ENCODE data around the gene AASDH. TPM values are rescaled to one million over a fixed set of nuclear protein-coding genes. Genes with fewer than 3 reads are reported as not detected.
A peak's percentile ranks its signal among the peaks of the same experiment; 100 is the strongest.

The AASDH gene
- polyA plus RNA-seq, 1 of the 3 experiments (the other 2 are of a cell fraction), result 4.4 TPM

- CTCF ChIA-PET, result interaction anchor here (0.7 to 3.8 kb wide), 17 partner anchors 9 to 417 kb away, joined by 3 to 21 read pairs (median 4); partner anchors contain the start of genes PAICS and PPAT
- no peak overlapping the region for H2AFZ ChIP-seq (ENCODE audit: low read depth)
- no peak overlapping the region; a peak in 1 of 4 replicates for H3K27ac ChIP-seq (ENCODE audit: low read depth in 2 of 2, low read length in 1 of 2)
- POLR2A ChIA-PET, result interaction anchor here (0.8 kb wide), 1 partner anchor 9 kb away, joined by 3 read pairs; no protein-coding TSS in a partner anchor
- no peak overlapping the region for H3K4me3 ChIP-seq (ENCODE audit: low read depth in 2 of 2, low read length in 1 of 2)
- H3K9ac ChIP-seq, result no peak overlapping the region
- H3K4me2 ChIP-seq, result no peak overlapping the region
- WGBS (ENCODE audit: low lambda C conversion rate), result 98% methylated on average over 3 of the region's 3 CpGs
- H3K9me2 ChIP-seq, result no peaks in the 10 kb centered on the region
- no peaks in the 10 kb centered on the region; a peak in 1 of 4 replicates for H3K4me1 ChIP-seq (ENCODE audit: control insufficient read depth in 1 of 2, insufficient read depth in 2 of 2, low read depth in 1 of 2, low read length in 1 of 2)
- no peak for TF ChIP-seq POLR2AphosphoS5 (IDR thresholded peaks at IDR 0.05; ENCODE audit: low read depth, low read length)
- no peaks in the 10 kb centered on the region for H3K27me3 ChIP-seq (ENCODE audit: insufficient read depth)
- H4K20me1 ChIP-seq (ENCODE audit: insufficient read depth), result no peaks in the 10 kb centered on the region
- no peak for DNase-seq
- no peaks in the 10 kb centered on the region for H3K36me3 ChIP-seq (replicated peaks in 1 of 2; ENCODE audit: control insufficient read depth in 1 of 2, insufficient read depth in 2 of 2, low read length in 1 of 2)
- peaks cover 87% of the 10 kb centered on the region for H3K79me2 ChIP-seq (ENCODE audit: insufficient read depth)
- peaks cover 10% of the 10 kb centered on the region for H3F3A ChIP-seq (replicated peaks; ENCODE audit: insufficient read depth)
- no peaks in the 10 kb centered on the region for H3K9me3 ChIP-seq
These were observed 38.2 kb upstream of the AASDH start for GRCh38 chr4:56425518-56425917.

- Histone ChIP-seq H3K79me2 (ENCODE audit: insufficient read depth) (peaks cover 83% of the 10 kb centered on the region), H3K27ac (ENCODE audit: low read depth in 2 of 2, low read length in 1 of 2) (no peak overlapping the region; a peak in 1 of 4 replicates), H2AFZ (ENCODE audit: low read depth) (no peak overlapping the region), H3K27me3 (ENCODE audit: insufficient read depth) (no peaks in the 10 kb centered on the region), H3K9ac (no peak overlapping the region), H3K36me3 (replicated peaks in 1 of 2; ENCODE audit: control insufficient read depth in 1 of 2, insufficient read depth in 2 of 2, low read length in 1 of 2) (no peaks in the 10 kb centered on the region), H3F3A (replicated peaks; ENCODE audit: insufficient read depth) (peaks cover 10% of the 10 kb centered on the region), H3K4me1 (ENCODE audit: control insufficient read depth in 1 of 2, insufficient read depth in 2 of 2, low read depth in 1 of 2, low read length in 1 of 2) (no peaks in the 10 kb centered on the region; a peak in 1 of 4 replicates), H3K4me2 (no peak overlapping the region), H4K20me1 (ENCODE audit: insufficient read depth) (no peaks in the 10 kb centered on the region), H3K4me3 (ENCODE audit: low read depth in 2 of 2, low read length in 1 of 2) (no peak overlapping the region; a peak in 1 of 4 replicates), H3K9me2 (no peaks in the 10 kb centered on the region), H3K9me3 (no peaks in the 10 kb centered on the region)
- peak; percentile 39 for DNase-seq
- CTCF ChIA-PET, result interaction anchor here (0.7 to 3.8 kb wide), 18 partner anchors 10 to 417 kb away, joined by 3 to 21 read pairs (median 4); partner anchors contain the start of genes PAICS and PPAT
- 72% methylated on average over 5 of the region's 5 CpGs for WGBS (ENCODE audit: low lambda C conversion rate)
- TF ChIP-seq CTCF (IDR thresholded peaks at IDR 0.05) (peak; percentile 82), SMC3 (IDR thresholded peaks at IDR 0.05; ENCODE audit: low read depth, low read length) (peak; percentile 44), NRF1 (IDR thresholded peaks at IDR 0.05; ENCODE audit: low read depth, low read length) (no peak), RAD21 (IDR thresholded peaks at IDR 0.05; ENCODE audit: low read length) (peak; percentile 64)
- POLR2A ChIA-PET, result interaction anchor here (1.4 kb wide), 1 partner anchor 38 kb away, joined by 4 read pairs; the partner anchor contains the start of gene AASDH
These were observed 37.6 kb upstream of the AASDH start for GRCh38 chr4:56424697-56425514.

- no peaks in the 10 kb centered on the region for H3K9me2 ChIP-seq
- no peaks in the 10 kb centered on the region for H4K20me1 ChIP-seq (ENCODE audit: insufficient read depth)
- H3F3A ChIP-seq (replicated peaks; ENCODE audit: insufficient read depth), result peaks cover 6% of the 10 kb centered on the region
- H3K4me2 ChIP-seq, result no peak overlapping the region
- H3K27me3 ChIP-seq (ENCODE audit: insufficient read depth), result no peaks in the 10 kb centered on the region
- no peak overlapping the region for H3K9ac ChIP-seq
- no peak overlapping the region for H3K4me3 ChIP-seq (ENCODE audit: low read depth in 2 of 2, low read length in 1 of 2)
- no peak for DNase-seq
- CTCF ChIA-PET, result interaction anchor here (1.2 to 3.8 kb wide), 5 partner anchors 10 to 412 kb away, joined by 5 to 21 read pairs (median 13); partner anchors contain the start of gene PPAT
- H3K36me3 ChIP-seq (replicated peaks in 1 of 2; ENCODE audit: control insufficient read depth in 1 of 2, insufficient read depth in 2 of 2, low read length in 1 of 2), result no peaks in the 10 kb centered on the region
- POLR2A ChIA-PET, result interaction anchor here (1.4 kb wide), 1 partner anchor 37 kb away, joined by 4 read pairs; the partner anchor contains the start of gene AASDH
- H3K9me3 ChIP-seq, result no peaks in the 10 kb centered on the region
- H3K79me2 ChIP-seq (ENCODE audit: insufficient read depth), result peaks cover 83% of the 10 kb centered on the region
- H3K4me1 ChIP-seq (ENCODE audit: control insufficient read depth in 1 of 2, insufficient read depth in 2 of 2, low read depth in 1 of 2, low read length in 1 of 2), result no peaks in the 10 kb centered on the region; a peak in 1 of 4 replicates
- 96% methylated on average over 5 of the region's 5 CpGs for WGBS (ENCODE audit: low lambda C conversion rate)
- H2AFZ ChIP-seq (ENCODE audit: low read depth), result no peak overlapping the region
- no peak overlapping the region for H3K27ac ChIP-seq (ENCODE audit: low read depth in 2 of 2, low read length in 1 of 2)
- no peak for TF ChIP-seq MEF2A (IDR thresholded peaks at IDR 0.05; ENCODE audit: borderline replicate concordance, low read depth)
- no peak for TF ChIP-seq ZBTB33 (IDR thresholded peaks at IDR 0.05; ENCODE audit: borderline replicate concordance, low read depth)
- TF ChIP-seq EZH2phosphoT487 (IDR thresholded peaks at IDR 0.05; ENCODE audit: borderline replicate concordance, low read depth), result no peak
- TF ChIP-seq TCF12 (IDR thresholded peaks at IDR 0.05), result no peak
- no peak for TF ChIP-seq RXRA (IDR thresholded peaks at IDR 0.05; ENCODE audit: borderline replicate concordance, low read depth)
- TF ChIP-seq POLR2AphosphoS5 (IDR thresholded peaks at IDR 0.05; ENCODE audit: low read depth, low read length), result no peak
- TF ChIP-seq NRF1 (IDR thresholded peaks at IDR 0.05; ENCODE audit: low read depth, low read length), result no peak
- TF ChIP-seq USF1 (IDR thresholded peaks at IDR 0.05; ENCODE audit: borderline replicate concordance, low read depth), result no peak
- TF ChIP-seq ELF1 (IDR thresholded peaks at IDR 0.05), result no peak
- no peak for TF ChIP-seq RFX5 (IDR thresholded peaks at IDR 0.05; ENCODE audit: low read length)
- TF ChIP-seq FOXM1 (IDR thresholded peaks at IDR 0.05; ENCODE audit: low read depth), result no peak
- no peak for TF ChIP-seq JUND (IDR thresholded peaks at IDR 0.05)
- no peak for TF ChIP-seq FOSL2 (IDR thresholded peaks at IDR 0.05; ENCODE audit: borderline replicate concordance, low read depth)
- TF ChIP-seq GABPA (IDR thresholded peaks at IDR 0.05; ENCODE audit: low read depth), result no peak
These were observed 36.9 kb upstream of the AASDH start for GRCh38 chr4:56424176-56424575.
